Memory B cell (primary cell): ENCODE results near the gene SINHCAF.

Source experiments
- ATAC-seq: fragments of 150-1000 bp; cut with Tn5 transposase; 2 replicates; pipeline ENCODE4 v1.10.0; 2021; ENCODE audit warnings: low read depth, mild to moderate bottlenecking, moderate library complexity
- DNase-seq, 2 donors: peaks; one replicate each; pipeline ENCODE4 v3.0.0; 2022; ENCODE audit warnings: low spot score in 2 of 2
- H3K27ac Mint-ChIP-seq: one replicate; pipeline ENCODE4 v1.8.0; 2022; ENCODE audit warnings: mild to moderate bottlenecking, moderate library complexity, mixed read lengths
- H3K27me3 Mint-ChIP-seq: one replicate; pipeline ENCODE4 v1.8.0; 2022; ENCODE audit warnings: mixed read lengths
- H3K36me3 Mint-ChIP-seq: one replicate; pipeline ENCODE4 v1.8.0; 2022; ENCODE audit warnings: mild to moderate bottlenecking, mixed read lengths
- H3K4me1 Mint-ChIP-seq: one replicate; pipeline ENCODE4 v1.8.0; 2022; ENCODE audit warnings: mixed read lengths
- H3K4me3 Mint-ChIP-seq: one replicate; pipeline ENCODE4 v1.8.0; 2022; ENCODE audit warnings: mild to moderate bottlenecking, moderate library complexity, mixed read lengths
- H3K9me3 Mint-ChIP-seq: one replicate; pipeline ENCODE4 v1.8.0; 2022; ENCODE audit warnings: mixed read lengths

Gene SINHCAF

DNA sequence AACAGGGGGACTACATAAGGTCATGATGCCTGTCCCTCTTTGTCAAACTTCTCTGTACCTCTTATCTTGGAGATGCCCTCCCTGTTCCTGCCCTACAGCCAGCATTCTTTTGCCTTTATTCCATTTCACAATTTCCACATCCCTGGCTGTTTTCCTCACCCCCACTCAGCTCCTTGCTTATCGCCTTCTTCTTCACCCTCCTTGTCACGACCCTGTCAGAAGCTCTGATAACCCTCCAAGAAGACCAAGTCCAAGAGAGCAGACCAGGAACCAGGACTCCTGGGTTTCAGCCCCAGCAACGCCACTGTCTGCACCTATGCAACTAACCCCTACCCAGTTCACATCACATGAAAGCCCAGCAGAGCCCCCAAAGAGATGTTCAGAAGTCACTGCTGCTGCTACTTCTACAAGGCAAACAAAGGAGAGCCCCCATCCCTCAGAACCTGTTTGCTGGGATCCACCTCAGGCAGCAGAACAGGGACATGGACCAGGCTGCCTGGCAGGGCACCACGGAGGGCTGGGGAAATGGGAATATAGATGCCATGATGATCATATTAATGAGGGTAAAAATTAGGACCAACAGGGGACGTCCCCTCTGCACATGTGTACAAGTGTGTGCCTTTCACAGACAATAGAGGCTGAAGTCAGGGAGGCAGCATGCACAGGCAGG lies 92.8 kb downstream of the SINHCAF start:
- H3K4me1 Mint-ChIP-seq = peaks cover 2% of the 10 kb centered on the region

DNA sequence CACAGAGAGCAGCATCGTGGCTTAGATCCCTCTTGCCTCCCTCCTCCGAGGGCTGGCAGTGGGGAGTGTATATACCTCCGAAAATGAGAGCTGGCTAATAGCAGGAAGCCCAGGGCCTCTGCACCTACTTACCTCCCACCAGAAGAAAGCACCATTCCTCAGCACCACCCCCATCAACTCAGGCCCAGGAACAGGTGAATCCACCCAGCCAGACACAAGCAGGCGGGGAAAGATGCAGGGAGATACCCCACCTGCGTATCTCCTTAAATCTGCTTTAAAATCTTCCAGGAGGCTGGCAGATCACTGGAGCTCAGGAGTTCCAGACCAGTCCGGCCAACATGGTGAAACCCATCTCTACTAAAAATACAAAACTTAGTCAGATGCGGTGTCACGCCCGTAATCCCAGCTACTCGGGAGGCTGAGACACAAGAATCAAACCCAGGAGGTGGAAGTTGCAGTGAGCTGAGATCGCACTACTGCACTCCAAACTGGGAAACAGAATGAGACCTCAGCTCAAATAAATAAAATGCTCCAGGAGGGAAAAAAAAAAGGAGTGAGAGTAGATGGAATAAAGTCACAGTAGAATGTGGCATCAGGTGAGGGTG lies 93.5 kb downstream of the SINHCAF start:
- peaks cover 4% of the 10 kb centered on the region for H3K9me3 Mint-ChIP-seq
- ATAC-seq = no peak
- no peak overlapping the region for H3K27ac Mint-ChIP-seq
- no peak for DNase-seq
- H3K4me1 Mint-ChIP-seq = peaks cover 2% of the 10 kb centered on the region
- H3K4me3 Mint-ChIP-seq = no peak overlapping the region
- H3K36me3 Mint-ChIP-seq = no peaks in the 10 kb centered on the region
- peaks cover 13% of the 10 kb centered on the region for H3K27me3 Mint-ChIP-seq

More for the DNA sequence above, 92.8 kb downstream of the SINHCAF start:
- H3K9me3 Mint-ChIP-seq = peaks cover 4% of the 10 kb centered on the region
- ATAC-seq (no peak), DNase-seq (no peak)
- peaks cover 14% of the 10 kb centered on the region for H3K27me3 Mint-ChIP-seq
- H3K27ac Mint-ChIP-seq = no peak overlapping the region
- H3K4me3 Mint-ChIP-seq = no peak overlapping the region
- H3K36me3 Mint-ChIP-seq = no peaks in the 10 kb centered on the region

DNA sequence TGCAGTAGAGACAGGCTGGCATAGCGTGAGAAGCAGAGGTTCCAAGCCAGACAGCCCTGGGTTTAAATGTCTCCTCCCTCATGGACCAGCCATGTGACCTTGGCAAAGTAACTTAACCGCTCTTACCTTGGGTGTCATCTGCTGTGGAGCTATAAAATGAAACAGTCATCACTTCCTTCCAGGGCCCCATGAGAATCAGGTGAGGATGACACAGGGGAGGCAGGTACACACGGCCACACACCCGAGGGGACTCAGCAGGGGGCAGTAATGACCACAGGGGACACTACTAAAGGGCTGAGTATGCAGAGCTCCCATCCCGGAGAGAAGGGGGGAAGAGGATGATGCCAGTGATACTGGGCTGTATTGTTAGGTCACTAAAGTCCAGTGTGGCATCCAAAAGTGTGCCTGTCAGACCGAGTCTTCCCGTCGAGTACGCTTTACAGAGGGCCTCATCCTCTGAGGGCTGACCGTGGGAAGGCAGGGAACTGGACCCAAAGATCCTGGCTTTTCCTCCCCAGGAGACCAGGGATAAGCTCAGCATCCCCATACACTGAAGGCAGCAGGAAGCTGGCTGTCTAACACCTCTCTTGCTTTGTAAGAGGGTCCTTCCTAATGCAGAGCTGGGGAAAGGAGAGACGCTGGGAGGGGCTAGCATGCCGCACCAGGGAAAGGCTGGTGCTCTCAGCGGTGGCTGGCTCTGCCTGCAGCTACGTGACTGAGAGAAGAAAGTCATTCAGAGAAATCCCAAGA lies 94.2 kb downstream of the SINHCAF start:
- Mint-ChIP-seq H3K9me3 (peaks cover 4% of the 10 kb centered on the region), H3K27ac (no peak overlapping the region), H3K36me3 (no peaks in the 10 kb centered on the region), H3K4me3 (no peak overlapping the region), H3K27me3 (peaks cover 9% of the 10 kb centered on the region), H3K4me1 (no peaks in the 10 kb centered on the region)
- ATAC-seq (no peak), DNase-seq (no peak)
